ENCODE data around the gene RCC1.

- TF ChIP-seq, protein P1, sequence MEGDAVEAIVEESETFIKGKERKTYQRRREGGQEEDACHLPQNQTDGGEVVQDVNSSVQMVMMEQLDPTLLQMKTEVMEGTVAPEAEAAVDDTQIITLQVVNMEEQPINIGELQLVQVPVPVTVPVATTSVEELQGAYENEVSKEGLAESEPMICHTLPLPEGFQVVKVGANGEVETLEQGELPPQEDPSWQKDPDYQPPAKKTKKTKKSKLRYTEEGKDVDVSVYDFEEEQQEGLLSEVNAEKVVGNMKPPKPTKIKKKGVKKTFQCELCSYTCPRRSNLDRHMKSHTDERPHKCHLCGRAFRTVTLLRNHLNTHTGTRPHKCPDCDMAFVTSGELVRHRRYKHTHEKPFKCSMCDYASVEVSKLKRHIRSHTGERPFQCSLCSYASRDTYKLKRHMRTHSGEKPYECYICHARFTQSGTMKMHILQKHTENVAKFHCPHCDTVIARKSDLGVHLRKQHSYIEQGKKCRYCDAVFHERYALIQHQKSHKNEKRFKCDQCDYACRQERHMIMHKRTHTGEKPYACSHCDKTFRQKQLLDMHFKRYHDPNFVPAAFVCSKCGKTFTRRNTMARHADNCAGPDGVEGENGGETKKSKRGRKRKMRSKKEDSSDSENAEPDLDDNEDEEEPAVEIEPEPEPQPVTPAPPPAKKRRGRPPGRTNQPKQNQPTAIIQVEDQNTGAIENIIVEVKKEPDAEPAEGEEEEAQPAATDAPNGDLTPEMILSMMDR (IDR thresholded peaks at IDR 0.05), result peak; percentile 97 to 99 (median 98)
- TF ChIP-seq POLR2A (IDR thresholded peaks at IDR 0.05), result no peak
Measured at GRCh38 chr1:28518000-28518744, 12.3 kb downstream of the RCC1 start.
